ENCODE results near the gene LYPD4. TPM values are rescaled to one million over a fixed set of nuclear protein-coding genes. Genes with fewer than 3 reads are reported as not detected.

LYPD4 gene
- total RNA-seq, 2 experiments from 2014 or later: not detected

GRCh38 chr19:41853768-41854167, 9.3 kb upstream of the LYPD4 start:
- Mint-ChIP-seq H3K9me3 (no peaks in the 10 kb centered on the region), H3K27ac (no peak overlapping the region), H3K36me3 (ENCODE audit: low read depth) (no peaks in the 10 kb centered on the region), H3K4me1 (ENCODE audit: low read depth) (no peaks in the 10 kb centered on the region), H3K27me3 (no peaks in the 10 kb centered on the region), H3K4me3 (no peak overlapping the region)
- ATAC-seq (no peak), DNase-seq (no peak)
- no peak for TF ChIP-seq CTCF (IDR thresholded peaks at IDR 0.05)
- POLR2A ChIA-PET: no interaction called here
- CTCF ChIA-PET: interaction anchor here (1.1 to 3.7 kb wide), 3 partner anchors 17 to 59 kb away, joined by 5 to 9 read pairs (median 6); no protein-coding TSS in a partner anchor
- intact Hi-C loops (cut with micrococcal nuclease): no loop called here

GRCh38 chr19:41853344-41853743, 8.9 kb upstream of the LYPD4 start:
- intact Hi-C loops (cut with micrococcal nuclease): no loop called here
- Mint-ChIP-seq H3K9me3 (no peaks in the 10 kb centered on the region), H3K36me3 (ENCODE audit: low read depth) (no peaks in the 10 kb centered on the region), H3K4me3 (no peak overlapping the region), H3K27me3 (no peaks in the 10 kb centered on the region), H3K4me1 (ENCODE audit: low read depth) (no peaks in the 10 kb centered on the region), H3K27ac (no peak overlapping the region)
- CTCF ChIA-PET: interaction anchor here (1.1 to 3.7 kb wide), 5 partner anchors 16 to 60 kb away, joined by 5 to 10 read pairs (median 6); no protein-coding TSS in a partner anchor
- ATAC-seq (no peak), DNase-seq (no peak)
- POLR2A ChIA-PET: no interaction called here
- TF ChIP-seq CTCF (IDR thresholded peaks at IDR 0.05): no peak

- intact Hi-C loops (cut with micrococcal nuclease): no loop called here
- ChIA-PET CTCF (interaction anchor here (1.2 to 3.1 kb wide), 6 partner anchors 8 to 98 kb away, joined by 3 to 10 read pairs (median 4); partner anchors contain the start of gene RPS19), POLR2A (interaction anchor here (0.8 to 1.5 kb wide), 4 partner anchors 9 to 108 kb away, joined by 3 to 7 read pairs (median 3); partner anchors contain the start of genes RABAC1 and RPS19)
- H3K4me3 Mint-ChIP-seq: no peak overlapping the region
- H3K36me3 Mint-ChIP-seq (ENCODE audit: low read depth): no peaks in the 10 kb centered on the region
- H3K27ac Mint-ChIP-seq: no peak overlapping the region
- no peaks in the 10 kb centered on the region for H3K9me3 Mint-ChIP-seq
- no peaks in the 10 kb centered on the region for H3K27me3 Mint-ChIP-seq
- DNase-seq: no peak
- ATAC-seq: no peak
- no peaks in the 10 kb centered on the region for H3K4me1 Mint-ChIP-seq (ENCODE audit: low read depth)
- no peak for TF ChIP-seq CTCF (IDR thresholded peaks at IDR 0.05)
These were observed 7.0 kb upstream of the LYPD4 start for GRCh38 chr19:41851456-41851855.

- ATAC-seq: no peak
- intact Hi-C loops (cut with micrococcal nuclease): no loop called here
- Mint-ChIP-seq H3K36me3 (ENCODE audit: low read depth) (no peaks in the 10 kb centered on the region), H3K4me1 (ENCODE audit: low read depth) (no peaks in the 10 kb centered on the region), H3K27me3 (no peaks in the 10 kb centered on the region), H3K27ac (no peak overlapping the region), H3K4me3 (no peak overlapping the region), H3K9me3 (no peaks in the 10 kb centered on the region)
- CTCF ChIA-PET: interaction anchor here (1.2 to 3.1 kb wide), 5 partner anchors 9 to 97 kb away, joined by 4 to 10 read pairs (median 4); partner anchors contain the start of gene RPS19
- no peak for DNase-seq
- TF ChIP-seq CTCF (IDR thresholded peaks at IDR 0.05): no peak
- POLR2A ChIA-PET: interaction anchor here (0.8 to 1.5 kb wide), 2 partner anchors 10 to 12 kb away, joined by 3 to 7 read pairs; partner anchors contain the start of gene RPS19
These were observed 5.9 kb upstream of the LYPD4 start for GRCh38 chr19:41850381-41850780.

- no peak overlapping the region for H3K27ac Mint-ChIP-seq
- ChIA-PET CTCF (interaction anchor here (1.2 to 1.7 kb wide), 4 partner anchors 10 to 96 kb away, joined by 4 to 7 read pairs (median 6); no protein-coding TSS in a partner anchor), POLR2A (no interaction called here)
- H3K27me3 Mint-ChIP-seq: no peaks in the 10 kb centered on the region
- H3K36me3 Mint-ChIP-seq (ENCODE audit: low read depth): no peaks in the 10 kb centered on the region
- H3K9me3 Mint-ChIP-seq: no peaks in the 10 kb centered on the region
- DNase-seq (no peak), ATAC-seq (no peak)
- intact Hi-C loops (cut with micrococcal nuclease): no loop called here
- TF ChIP-seq CTCF (IDR thresholded peaks at IDR 0.05): no peak
- H3K4me1 Mint-ChIP-seq (ENCODE audit: low read depth): no peaks in the 10 kb centered on the region
- H3K4me3 Mint-ChIP-seq: no peak overlapping the region
These were observed 4.6 kb upstream of the LYPD4 start for GRCh38 chr19:41849067-41849466.

All from activated CD8-positive, alpha-beta T cell treated with anti-CD3 and anti-CD28 coated beads for 36 hours (primary cell).